Neural cell (in vitro differentiated cells): ENCODE results near the gene WNT5B. TPM values are rescaled to one million over a fixed set of nuclear protein-coding genes. Genes with fewer than 3 reads are reported as not detected.

ENCODE experiments used
- H2AFZ ChIP-seq: fragments of 200-600, 300-800 bp; sonication (generic), shearing (Covaris generic); 2 replicates; pipeline ENCODE4 v1.6.0; 2014; ENCODE audit warnings: low read depth, mild to moderate bottlenecking, antibody characterized with exemption, low read length, moderate library complexity
- H3F3A ChIP-seq: fragments of 200-600 bp; shearing (Covaris generic); 2 replicates; pipeline ENCODE4 v1.6.1; 2016; ENCODE audit warnings: mild to moderate bottlenecking, moderate library complexity, mixed read lengths, antibody characterized with exemption, low read length; ENCODE audit not compliant: insufficient read depth, poor library complexity, severe bottlenecking
- H3K27ac ChIP-seq: fragments of 200-600, 300-800 bp; sonication (generic), shearing (Covaris generic); 2 replicates; pipeline ENCODE4 v1.5.1; 2014; ENCODE audit warnings: mild to moderate bottlenecking, low read length, moderate library complexity
- H3K27me3 ChIP-seq: fragments of 300-800, 200-600 bp; sonication (generic), shearing (Covaris generic); 2 replicates; pipeline ENCODE4 v1.6.0; 2014; ENCODE audit warnings: mild to moderate bottlenecking, low read depth, low read length, moderate library complexity; ENCODE audit not compliant: insufficient read depth
- H3K36me3 ChIP-seq: fragments of 300-800, 200-600 bp; sonication (generic), shearing (Covaris generic); 2 replicates; pipeline ENCODE4 v1.5.1; 2014; ENCODE audit warnings: mild to moderate bottlenecking, antibody characterized with exemption, low read length, moderate library complexity; ENCODE audit not compliant: insufficient read depth
- H3K4me2 ChIP-seq: fragments of 300-800, 200-600 bp; sonication (generic), shearing (Covaris generic); 2 replicates; pipeline ENCODE4 v1.6.0; 2014; ENCODE audit warnings: mild to moderate bottlenecking, low read length
- H3K4me3 ChIP-seq: fragments of 300-800, 200-600 bp; sonication (generic), shearing (Covaris generic); 2 replicates; pipeline ENCODE4 v1.5.1; 2014; ENCODE audit warnings: mild to moderate bottlenecking, low read length, moderate library complexity
- H3K79me2 ChIP-seq: fragments of 200-600 bp; shearing (Covaris generic); replicated peaks from 2 replicates; pipeline ENCODE4 v1.6.0; 2014; ENCODE audit warnings: mild to moderate bottlenecking, low read length, moderate library complexity; ENCODE audit not compliant: insufficient read depth
- H3K9ac ChIP-seq: fragments of 300-800, 200-600 bp; sonication (generic), shearing (Covaris generic); 2 replicates; pipeline ENCODE4 v1.6.1; 2016; ENCODE audit warnings: mild to moderate bottlenecking, low read length, mixed read lengths
- H3K9me2 ChIP-seq: fragments of 200-600 bp; shearing (Covaris generic); 2 replicates; pipeline ENCODE4 v1.6.1; 2016; ENCODE audit warnings: mild to moderate bottlenecking, low read length, mixed read lengths; ENCODE audit not compliant: insufficient read depth
- H3K9me3 ChIP-seq: fragments of 200-600, 300-800 bp; sonication (generic), shearing (Covaris generic); 2 replicates; pipeline ENCODE4 v1.6.1; 2016; ENCODE audit warnings: mild to moderate bottlenecking, mixed run types, low read length, moderate library complexity, mixed read lengths
- H4K20me1 ChIP-seq: fragments of 200-600 bp; shearing (Covaris generic); 2 replicates; pipeline ENCODE4 v1.6.1; 2016; ENCODE audit warnings: mild to moderate bottlenecking, mixed run types; ENCODE audit not compliant: insufficient read depth
- CTCF ChIP-seq: fragments of 450-650 bp; IDR thresholded peaks from 2 replicates; pipeline ENCODE4 v1.5.1; 2014; ENCODE audit warnings: antibody characterized with exemption, mild to moderate bottlenecking, moderate library complexity; ENCODE audit not compliant: poor library complexity, severe bottlenecking
- EP300 ChIP-seq: fragments of 450-650 bp; conservative IDR thresholded peaks from 2 replicates; pipeline ENCODE4 v1.6.1; 2014; ENCODE audit warnings: antibody characterized with exemption, mild to moderate bottlenecking, moderate library complexity; ENCODE audit not compliant: poor library complexity, severe bottlenecking
- EZH2 ChIP-seq: fragments of 200-600, 300-800 bp; shearing (Covaris generic), sonication (generic); IDR thresholded peaks from 2 replicates; pipeline ENCODE4 v1.6.1; 2014; ENCODE audit warnings: antibody characterized with exemption, low read length, borderline replicate concordance, mild to moderate bottlenecking; ENCODE audit not compliant: insufficient read depth, poor library complexity, severe bottlenecking
- MXI1 ChIP-seq: fragments of 450-650 bp; conservative IDR thresholded peaks from 2 replicates; pipeline ENCODE4 v1.6.1; 2014; ENCODE audit warnings: antibody characterized with exemption, mild to moderate bottlenecking; ENCODE audit not compliant: poor library complexity, severe bottlenecking
- POLR2AphosphoS5 ChIP-seq: IDR thresholded peaks from 2 replicates; pipeline ENCODE4 v1.6.1; 2012
- RAD21 ChIP-seq: fragments of 450-650 bp; conservative IDR thresholded peaks from 2 replicates; pipeline ENCODE4 v1.6.1; 2014; ENCODE audit warnings: antibody characterized with exemption, mild to moderate bottlenecking, moderate library complexity
- REST ChIP-seq: IDR thresholded peaks from 2 replicates; pipeline ENCODE4 v1.6.1; 2012; ENCODE audit warnings: borderline replicate concordance
- SMC3 ChIP-seq: fragments of 450-650 bp; conservative IDR thresholded peaks from 2 replicates; pipeline ENCODE4 v1.6.1; 2014; ENCODE audit warnings: antibody characterized with exemption, mild to moderate bottlenecking, moderate library complexity; ENCODE audit not compliant: poor library complexity
- TAF1 ChIP-seq: IDR thresholded peaks from 2 replicates; pipeline ENCODE4 v1.6.1; 2012; ENCODE audit warnings: low read depth
- polyA plus RNA-seq: library from polyadenylated mRNA; depleted of rRNA; stranded (reverse); fragments of >200 nt; gene quantifications from 2 replicates; pipeline ENCODE4 v1.2.3, GENCODE V29; 2014

WNT5B gene
- polyA plus RNA-seq, 1 donor from 2014 or later = 17.0 TPM

DNA sequence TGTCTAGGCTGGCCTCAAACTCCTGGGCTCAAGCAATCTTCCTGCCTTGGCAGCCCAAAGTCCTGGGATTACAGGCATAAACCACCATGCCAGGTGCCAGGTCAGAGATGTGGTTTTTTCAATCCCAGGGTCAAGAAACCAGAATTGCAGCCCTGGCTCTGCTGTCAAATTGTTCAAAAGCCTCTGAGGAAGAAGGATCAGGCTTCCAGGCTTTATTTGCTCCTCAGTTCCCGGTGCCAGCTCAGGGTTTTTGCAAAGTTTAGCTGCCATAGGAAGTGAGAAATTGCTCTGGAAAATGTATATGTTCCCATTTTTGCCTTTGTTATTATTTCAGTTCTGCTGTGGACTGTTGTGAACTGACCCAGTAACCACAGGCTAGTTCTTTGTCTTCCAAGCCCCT lies 28.7 kb downstream of the WNT5B start:
- no peak overlapping the region for H3K9ac ChIP-seq

More for the DNA sequence above, 28.7 kb downstream of the WNT5B start:
- no peak overlapping the region for H2AFZ ChIP-seq
- no peaks in the 10 kb centered on the region for H3K36me3 ChIP-seq
- no peaks in the 10 kb centered on the region for H3K9me2 ChIP-seq
- H3K4me3 ChIP-seq = no peak overlapping the region
- no peaks in the 10 kb centered on the region for H3K27me3 ChIP-seq
- TF ChIP-seq EP300 (no peak), POLR2AphosphoS5 (no peak), TAF1 (no peak), REST (no peak), SMC3 (no peak), MXI1 (no peak), EZH2 (no peak), RAD21 (no peak), CTCF (no peak)
- H3K9me3 ChIP-seq = no peaks in the 10 kb centered on the region
- peaks cover 3% of the 10 kb centered on the region for H3F3A ChIP-seq
- H3K4me2 ChIP-seq = no peak overlapping the region
- no peaks in the 10 kb centered on the region for H3K79me2 ChIP-seq
- no peaks in the 10 kb centered on the region for H4K20me1 ChIP-seq
- no peak overlapping the region for H3K27ac ChIP-seq
